NK-92 treated with Interleukin-12 subunit alpha and Interleukin-12 subunit beta, amount 100 ng/mL, for 24 hours (cell line): ENCODE measurements around the gene FPGS.
"Not testable (repeated sequence)": the region's sequence is repeated elsewhere in the genome, so short reads cannot be mapped to it uniquely, and the experiment has no call there.

Experiments used
- DNase-seq: peaks from one replicate; lab custom pipeline; 2025; lab: John Stamatoyannopoulos, UW

The FPGS gene

GRCh38 chr9:127838375-127839078 is 35.8 kb downstream of the FPGS start:
- no peak for DNase-seq

GRCh38 chr9:127841087-127841835 is 38.6 kb downstream of the FPGS start:
- no peak for DNase-seq

- no peak for DNase-seq
These were observed 42.2 kb downstream of the FPGS start for GRCh38 chr9:127844821-127845359.

GRCh38 chr9:127845619-127846018 is 42.9 kb downstream of the FPGS start:
- not testable (repeated sequence) for DNase-seq

- DNase-seq: no peak
These were observed 43.9 kb downstream of the FPGS start for GRCh38 chr9:127846443-127847177.

GRCh38 chr9:127847178-127847510 is 44.5 kb downstream of the FPGS start:
- no peak for DNase-seq

- DNase-seq: no peak
These were observed 45.4 kb downstream of the FPGS start for GRCh38 chr9:127847833-127848755.

- no peak for DNase-seq
These were observed 46.2 kb downstream of the FPGS start for GRCh38 chr9:127848756-127849504.

- DNase-seq: no peak
These were observed 47.7 kb downstream of the FPGS start for GRCh38 chr9:127850286-127850830.

- no peak for DNase-seq
These were observed 50.1 kb downstream of the FPGS start for GRCh38 chr9:127852829-127853228.

- no peak for DNase-seq
These were observed 50.9 kb downstream of the FPGS start for GRCh38 chr9:127853312-127854183.

- DNase-seq: no peak
These were observed 51.6 kb downstream of the FPGS start, which contains the start of gene ENG for GRCh38 chr9:127854184-127854806. TSS of gene ENG (minus strand) at chr9:127854658. CDS start at chr9:127854355, 303 bp downstream.

GRCh38 chr9:127854960-127855359 is 52.3 kb downstream of the FPGS start:
- no peak for DNase-seq

- no peak for DNase-seq
These were observed 52.8 kb downstream of the FPGS start for GRCh38 chr9:127855522-127855921.

GRCh38 chr9:127856094-127856728 is 53.5 kb downstream of the FPGS start:
- DNase-seq: no peak

- no peak for DNase-seq
These were observed 54.0 kb downstream of the FPGS start for GRCh38 chr9:127856729-127857116.

GRCh38 chr9:127857278-127857677 is 54.6 kb downstream of the FPGS start:
- no peak for DNase-seq

- no peak for DNase-seq
These were observed 55.4 kb downstream of the FPGS start for GRCh38 chr9:127858041-127858512.
